ENCODE measurements around the gene M1AP. TPM values are rescaled to one million over a fixed set of nuclear protein-coding genes. Genes with fewer than 3 reads are reported as not detected.

M1AP gene
- total and polyA plus RNA-seq, 2 donors (not counting 1 experiment from before 2014, with no cell fraction given) = not detected

DNA sequence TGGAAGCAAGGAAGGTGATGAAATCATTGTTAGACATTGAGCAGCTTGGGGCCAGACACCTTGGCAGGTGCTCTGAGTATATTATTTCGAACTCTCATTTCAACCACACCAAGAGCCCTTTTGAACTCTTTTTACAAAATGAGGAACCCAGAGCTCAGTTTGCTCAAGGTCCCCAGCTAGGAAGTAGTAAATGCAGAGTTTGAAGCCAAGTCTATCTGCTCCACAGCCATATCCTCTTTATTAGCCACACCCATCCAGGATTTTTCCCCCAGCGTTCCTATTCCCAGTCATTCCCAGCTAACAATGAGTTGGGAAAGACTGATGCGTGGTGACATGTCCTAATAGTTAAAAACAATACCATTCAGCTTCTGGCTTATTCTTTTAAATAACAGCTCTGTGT is 46.2 kb upstream of the M1AP start:
- no peaks in the 10 kb centered on the region for H4K20me1 ChIP-seq (ENCODE audit: control insufficient read depth, extremely low read depth, insufficient read depth, low read length)
- H3K9ac ChIP-seq (ENCODE audit: insufficient read depth, low read length) = no peak overlapping the region
- H3K27me3 ChIP-seq (ENCODE audit: control insufficient read depth, insufficient read depth, low read length) = no peaks in the 10 kb centered on the region
- peaks cover 7% of the 10 kb centered on the region for H3K4me1 ChIP-seq (ENCODE audit: control insufficient read depth, extremely low read depth, insufficient read depth, low read length)
- H2AFZ ChIP-seq (ENCODE audit: low read length) = no peak overlapping the region
- no peaks in the 10 kb centered on the region for H3K9me3 ChIP-seq (ENCODE audit: control insufficient read depth, insufficient read depth, low read depth, low read length)
- no peaks in the 10 kb centered on the region for H3K36me3 ChIP-seq (ENCODE audit: control insufficient read depth, insufficient read depth, low read length)
- DNase-seq (ENCODE audit: low read depth in 2 of 2) = no peak
- H3K4me2 ChIP-seq (ENCODE audit: extremely low read depth, insufficient read depth, low read length) = no peak overlapping the region
- no peaks in the 10 kb centered on the region for H3K79me2 ChIP-seq (ENCODE audit: control insufficient read depth, insufficient read depth, low read length)
- H3K4me3 ChIP-seq (replicated peaks in 1 of 4; ENCODE audit: control extremely low read depth in 1 of 4, insufficient read depth in 1 of 4, low read depth in 3 of 4, low read length in 4 of 4) = no peak overlapping the region
- no peak overlapping the region for H3K27ac ChIP-seq (ENCODE audit: insufficient read depth, low read length)
- no peak for TF ChIP-seq EZH2 (IDR thresholded peaks at IDR 0.05; ENCODE audit: low read length, missing control alignments)
- TF ChIP-seq, protein P1, sequence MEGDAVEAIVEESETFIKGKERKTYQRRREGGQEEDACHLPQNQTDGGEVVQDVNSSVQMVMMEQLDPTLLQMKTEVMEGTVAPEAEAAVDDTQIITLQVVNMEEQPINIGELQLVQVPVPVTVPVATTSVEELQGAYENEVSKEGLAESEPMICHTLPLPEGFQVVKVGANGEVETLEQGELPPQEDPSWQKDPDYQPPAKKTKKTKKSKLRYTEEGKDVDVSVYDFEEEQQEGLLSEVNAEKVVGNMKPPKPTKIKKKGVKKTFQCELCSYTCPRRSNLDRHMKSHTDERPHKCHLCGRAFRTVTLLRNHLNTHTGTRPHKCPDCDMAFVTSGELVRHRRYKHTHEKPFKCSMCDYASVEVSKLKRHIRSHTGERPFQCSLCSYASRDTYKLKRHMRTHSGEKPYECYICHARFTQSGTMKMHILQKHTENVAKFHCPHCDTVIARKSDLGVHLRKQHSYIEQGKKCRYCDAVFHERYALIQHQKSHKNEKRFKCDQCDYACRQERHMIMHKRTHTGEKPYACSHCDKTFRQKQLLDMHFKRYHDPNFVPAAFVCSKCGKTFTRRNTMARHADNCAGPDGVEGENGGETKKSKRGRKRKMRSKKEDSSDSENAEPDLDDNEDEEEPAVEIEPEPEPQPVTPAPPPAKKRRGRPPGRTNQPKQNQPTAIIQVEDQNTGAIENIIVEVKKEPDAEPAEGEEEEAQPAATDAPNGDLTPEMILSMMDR (conservative IDR thresholded peaks at IDR 0.05 in 1 of 2, IDR thresholded peaks at IDR 0.05 in 1 of 2; ENCODE audit: low read depth in 1 of 2, low read length in 2 of 2) = no peak

DNA sequence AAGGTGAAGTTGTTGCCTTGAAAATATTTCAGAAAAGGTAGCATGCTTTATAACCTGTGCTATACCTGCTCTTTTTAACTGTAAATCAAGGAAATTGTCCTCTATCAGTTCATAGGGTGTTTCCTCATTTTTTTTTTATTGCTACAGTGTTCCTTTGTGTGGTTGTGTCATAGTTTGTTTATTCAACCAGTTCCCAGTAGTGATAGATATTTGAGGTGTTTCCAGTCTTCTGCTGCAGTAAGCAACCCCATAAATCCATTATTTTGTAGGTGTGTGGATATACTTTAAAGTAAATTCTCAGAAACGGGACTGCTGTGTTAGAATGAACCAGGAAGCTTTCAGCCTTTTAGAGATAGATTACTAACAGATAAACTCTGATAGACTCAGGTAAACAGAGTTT is 45.5 kb upstream of the M1AP start:
- Histone ChIP-seq H3K27ac (ENCODE audit: insufficient read depth, low read length) (no peak overlapping the region), H3K9me3 (ENCODE audit: control insufficient read depth, insufficient read depth, low read depth, low read length) (no peaks in the 10 kb centered on the region), H3K27me3 (ENCODE audit: control insufficient read depth, insufficient read depth, low read length) (no peaks in the 10 kb centered on the region), H3K4me1 (ENCODE audit: control insufficient read depth, extremely low read depth, insufficient read depth, low read length) (peaks cover 7% of the 10 kb centered on the region), H3K9ac (ENCODE audit: insufficient read depth, low read length) (no peak overlapping the region), H2AFZ (ENCODE audit: low read length) (no peak overlapping the region), H3K4me3 (replicated peaks in 1 of 4; ENCODE audit: control extremely low read depth in 1 of 4, insufficient read depth in 1 of 4, low read depth in 3 of 4, low read length in 4 of 4) (no peak overlapping the region), H3K4me2 (ENCODE audit: extremely low read depth, insufficient read depth, low read length) (no peak overlapping the region), H3K79me2 (ENCODE audit: control insufficient read depth, insufficient read depth, low read length) (no peaks in the 10 kb centered on the region), H3K36me3 (ENCODE audit: control insufficient read depth, insufficient read depth, low read length) (no peaks in the 10 kb centered on the region), H4K20me1 (ENCODE audit: control insufficient read depth, extremely low read depth, insufficient read depth, low read length) (no peaks in the 10 kb centered on the region)
- DNase-seq (ENCODE audit: low read depth in 2 of 2) = no peak
- TF ChIP-seq, protein P1 (conservative IDR thresholded peaks at IDR 0.05 in 1 of 2, IDR thresholded peaks at IDR 0.05 in 1 of 2; ENCODE audit: low read depth in 1 of 2, low read length in 2 of 2) = no peak
- no peak for TF ChIP-seq EZH2 (IDR thresholded peaks at IDR 0.05; ENCODE audit: low read length, missing control alignments)

DNA sequence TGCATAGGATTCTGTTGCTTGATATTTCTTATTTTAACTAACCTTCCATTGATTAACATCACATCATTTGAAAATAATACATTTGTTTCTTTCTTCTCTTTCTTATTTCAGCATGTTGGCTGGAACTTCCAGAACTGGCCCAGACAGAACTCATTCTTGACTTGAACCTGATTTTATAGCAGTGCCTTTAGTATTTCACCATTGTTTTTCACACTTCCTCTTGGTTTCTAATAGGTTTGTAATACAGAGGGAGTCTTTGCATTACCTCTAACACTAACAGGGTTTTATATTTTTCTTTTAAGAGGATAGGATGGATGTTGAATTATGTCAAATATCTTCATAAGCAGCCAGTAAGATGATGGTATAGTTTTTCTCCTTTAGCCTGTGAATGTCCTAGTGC is 45.1 kb upstream of the M1AP start:
- H3K27ac ChIP-seq (ENCODE audit: insufficient read depth, low read length) = no peak overlapping the region
- H2AFZ ChIP-seq (ENCODE audit: low read length) = no peak overlapping the region
- no peak for TF ChIP-seq EZH2 (IDR thresholded peaks at IDR 0.05; ENCODE audit: low read length, missing control alignments)
- TF ChIP-seq, protein P1 (conservative IDR thresholded peaks at IDR 0.05 in 1 of 2, IDR thresholded peaks at IDR 0.05 in 1 of 2; ENCODE audit: low read depth in 1 of 2, low read length in 2 of 2) = no peak
- DNase-seq (ENCODE audit: low read depth in 2 of 2) = no peak
- H3K9me3 ChIP-seq (ENCODE audit: control insufficient read depth, insufficient read depth, low read depth, low read length) = no peaks in the 10 kb centered on the region
- no peaks in the 10 kb centered on the region for H3K79me2 ChIP-seq (ENCODE audit: control insufficient read depth, insufficient read depth, low read length)
- H3K9ac ChIP-seq (ENCODE audit: insufficient read depth, low read length) = no peak overlapping the region
- no peaks in the 10 kb centered on the region for H3K36me3 ChIP-seq (ENCODE audit: control insufficient read depth, insufficient read depth, low read length)
- no peaks in the 10 kb centered on the region for H4K20me1 ChIP-seq (ENCODE audit: control insufficient read depth, extremely low read depth, insufficient read depth, low read length)
- no peak overlapping the region for H3K4me3 ChIP-seq (replicated peaks in 1 of 4; ENCODE audit: control extremely low read depth in 1 of 4, insufficient read depth in 1 of 4, low read depth in 3 of 4, low read length in 4 of 4)
- H3K4me2 ChIP-seq (ENCODE audit: extremely low read depth, insufficient read depth, low read length) = no peak overlapping the region
- no peaks in the 10 kb centered on the region for H3K27me3 ChIP-seq (ENCODE audit: control insufficient read depth, insufficient read depth, low read length)
- H3K4me1 ChIP-seq (ENCODE audit: control insufficient read depth, extremely low read depth, insufficient read depth, low read length) = peaks cover 7% of the 10 kb centered on the region

Data from fibroblast of lung (primary cell).